ENCODE results near the gene LMTK3. TPM values are rescaled to one million over a fixed set of nuclear protein-coding genes. Genes with fewer than 3 reads are reported as not detected.
A peak's percentile ranks its signal among the peaks of the same experiment; 100 is the strongest.
"Not testable (repeated sequence)": the region's sequence is repeated elsewhere in the genome, so short reads cannot be mapped to it uniquely, and the experiment has no call there.

The LMTK3 gene
- total RNA-seq, 1 donor from 2014 or later: 0.92 TPM

- not testable (repeated sequence) for DNase-seq
Measured at GRCh38 chr19:48486706-48487105, 24.9 kb downstream of the LMTK3 start.

GRCh38 chr19:48484931-48485612, 26.6 kb downstream of the LMTK3 start:
- no peak for DNase-seq

- no peak for DNase-seq
Measured at GRCh38 chr19:48484247-48484893, 27.3 kb downstream of the LMTK3 start.

GRCh38 chr19:48483301-48483700, 28.3 kb downstream of the LMTK3 start:
- no peak for DNase-seq

GRCh38 chr19:48481846-48482639, 29.6 kb downstream of the LMTK3 start:
- DNase-seq: no peak

- DNase-seq: peak; percentile 61
Measured at GRCh38 chr19:48480558-48481500, 30.8 kb downstream of the LMTK3 start.

GRCh38 chr19:48480183-48480557, 31.5 kb downstream of the LMTK3 start:
- peak; percentile 73 for DNase-seq

- DNase-seq: no peak
Measured at GRCh38 chr19:48479686-48480085, 31.9 kb downstream of the LMTK3 start.

- no peak for DNase-seq
Measured at GRCh38 chr19:48478339-48479256, 33.0 kb downstream of the LMTK3 start.

GRCh38 chr19:48477698-48478338, 33.8 kb downstream of the LMTK3 start:
- peak; percentile 50 for DNase-seq

- peak; percentile 49 for DNase-seq
Measured at GRCh38 chr19:48477067-48477685, 34.5 kb downstream of the LMTK3 start.

- no peak for DNase-seq
Measured at GRCh38 chr19:48476176-48476575, 35.5 kb downstream of the LMTK3 start.

GRCh38 chr19:48475369-48476068, 36.1 kb downstream of the LMTK3 start:
- no peak for DNase-seq

GRCh38 chr19:48474084-48474592, 37.5 kb downstream of the LMTK3 start:
- DNase-seq: no peak

GRCh38 chr19:48473161-48473966, 38.3 kb downstream of the LMTK3 start:
- no peak for DNase-seq

- no peak for DNase-seq
Measured at GRCh38 chr19:48471836-48472235, 39.8 kb downstream of the LMTK3 start.

- DNase-seq: no peak
Measured at GRCh38 chr19:48470856-48471255, 40.8 kb downstream of the LMTK3 start.

All from tongue (tissue), 2 donors.